Measurements from ENCODE around the gene KCTD13.

KCTD13 gene

DNA sequence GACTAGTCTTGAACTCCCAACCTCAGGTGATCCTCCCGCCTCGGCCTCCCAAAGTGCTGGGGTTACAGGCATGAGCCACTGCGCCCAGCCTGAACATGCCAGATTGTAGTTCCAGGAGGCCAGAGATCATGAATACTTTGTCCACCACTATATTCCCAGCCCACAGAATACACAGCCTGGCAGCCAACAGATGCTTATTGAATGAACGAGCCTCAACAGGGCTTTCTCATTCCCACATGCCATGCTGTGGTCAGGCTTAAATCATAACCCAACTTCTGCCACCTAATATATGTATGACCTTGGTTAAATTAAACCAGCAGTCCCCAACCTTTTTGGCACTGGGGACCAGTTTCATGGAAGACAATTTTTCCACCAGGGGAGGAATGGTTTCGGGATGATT is 32.7 kb upstream of the KCTD13 start:
- Histone ChIP-seq H3K27ac (ENCODE audit: low read length, poor library complexity, severe bottlenecking) (no peak overlapping the region), H3K4me2 (ENCODE audit: low read length, poor library complexity, severe bottlenecking) (no peak overlapping the region), H3K14ac (ENCODE audit: low read length in 2 of 2) (no peak overlapping the region), H4K8ac (ENCODE audit: low read length) (no peak overlapping the region), H2AFZ (ENCODE audit: low read depth, low read length) (no peak overlapping the region), H3K4me1 (ENCODE audit: control insufficient read depth, insufficient read depth, low read depth, low read length) (peaks cover 9% of the 10 kb centered on the region), H3K79me1 (replicated peaks; ENCODE audit: low read length, poor library complexity, severe bottlenecking) (peaks cover 10% of the 10 kb centered on the region), H2BK5ac (ENCODE audit: low read depth, low read length, poor library complexity, severe bottlenecking) (no peak overlapping the region), H3K18ac (ENCODE audit: low read depth in 1 of 2, low read length in 2 of 2) (no peak overlapping the region), H4K91ac (ENCODE audit: low read length) (no peak overlapping the region), H3K9me3 (ENCODE audit: control insufficient read depth, low read length) (no peaks in the 10 kb centered on the region), H2BK12ac (ENCODE audit: low read length in 2 of 2) (no peak overlapping the region), H3K4me3 (ENCODE audit: insufficient read depth in 1 of 2, low read depth in 1 of 2, low read length in 2 of 2) (no peak overlapping the region), H3K4ac (ENCODE audit: low read depth in 1 of 2, low read length in 2 of 2) (no peak overlapping the region), H3K9ac (ENCODE audit: low read length) (no peak overlapping the region), H3K27me3 (ENCODE audit: control insufficient read depth in 1 of 2, insufficient read depth in 1 of 2, low read length in 2 of 2) (no peaks in the 10 kb centered on the region), H2BK120ac (ENCODE audit: low read depth, low read length) (no peak overlapping the region), H2BK15ac (ENCODE audit: low read depth, poor library complexity, severe bottlenecking) (no peak overlapping the region), H3K23ac (ENCODE audit: low read length in 2 of 2) (no peak overlapping the region), H3K36me3 (ENCODE audit: control insufficient read depth in 1 of 2, insufficient read depth in 2 of 2, low read depth in 1 of 2, low read length in 2 of 2) (peaks cover 0 to 3% of the 10 kb centered on the region in 2 experiments), H2AK5ac (ENCODE audit: low read length, severe bottlenecking) (no peak overlapping the region)
- 98% methylated on average over 4 of the region's 5 CpGs for WGBS
- no peak for DNase-seq

DNA sequence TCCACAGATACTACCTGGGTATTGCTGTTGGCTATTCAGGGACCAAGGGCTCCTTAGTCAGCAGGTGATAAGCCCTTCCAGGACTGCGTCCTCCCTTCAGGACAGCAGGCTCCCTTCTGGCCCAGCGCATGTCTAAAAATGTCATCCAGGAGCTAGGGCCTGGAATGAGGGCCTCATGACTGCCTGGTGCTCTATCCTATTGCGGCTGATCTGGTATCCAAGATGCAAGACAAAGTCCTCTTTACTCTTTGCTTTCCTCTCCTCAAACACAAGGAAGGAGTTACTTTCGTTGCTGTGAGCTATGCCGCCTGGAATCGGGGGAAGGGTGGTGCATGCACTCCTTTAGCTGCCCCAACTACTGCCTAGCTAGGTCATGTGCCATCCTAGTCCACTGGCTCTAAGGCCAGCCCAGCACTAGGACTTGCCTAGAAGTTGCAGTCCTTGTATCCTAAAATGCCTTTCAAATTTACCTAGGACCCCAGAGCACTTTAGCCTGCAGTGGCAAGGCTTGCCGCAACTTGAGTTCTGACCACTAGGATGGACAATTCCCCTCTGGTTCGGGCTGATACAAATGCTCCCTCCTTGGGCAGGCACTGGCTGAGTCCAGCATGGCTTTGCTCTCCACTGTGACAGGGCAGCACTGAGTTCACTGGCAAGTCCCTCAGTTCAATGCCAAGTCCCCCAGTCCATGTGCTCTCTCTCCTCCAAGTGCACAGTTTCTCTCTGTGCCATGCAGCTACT is 25.8 kb upstream of the KCTD13 start:
- Histone ChIP-seq H3K4ac (ENCODE audit: low read depth in 1 of 2, low read length in 2 of 2) (no peak overlapping the region), H3K18ac (ENCODE audit: low read depth in 1 of 2, low read length in 2 of 2) (no peak overlapping the region), H3K9me3 (ENCODE audit: control insufficient read depth, low read length) (no peaks in the 10 kb centered on the region), H2AFZ (ENCODE audit: low read depth, low read length) (no peak overlapping the region), H2BK12ac (ENCODE audit: low read length in 2 of 2) (no peak overlapping the region), H3K9ac (ENCODE audit: low read length) (no peak overlapping the region), H3K27ac (ENCODE audit: low read length, poor library complexity, severe bottlenecking) (no peak overlapping the region), H3K23ac (ENCODE audit: low read length in 2 of 2) (no peak overlapping the region), H2BK120ac (ENCODE audit: low read depth, low read length) (no peak overlapping the region), H4K8ac (ENCODE audit: low read length) (no peak overlapping the region), H3K27me3 (ENCODE audit: control insufficient read depth in 1 of 2, insufficient read depth in 1 of 2, low read length in 2 of 2) (no peaks in the 10 kb centered on the region), H3K4me2 (ENCODE audit: low read length, poor library complexity, severe bottlenecking) (no peak overlapping the region), H3K4me1 (ENCODE audit: control insufficient read depth, insufficient read depth, low read depth, low read length) (no peaks in the 10 kb centered on the region), H4K91ac (ENCODE audit: low read length) (peak overlapping the region; percentile 5), H2BK15ac (ENCODE audit: low read depth, poor library complexity, severe bottlenecking) (no peak overlapping the region), H3K14ac (ENCODE audit: low read length in 2 of 2) (peak overlapping the region in 1 of 2 experiments; percentile 10), H2BK5ac (ENCODE audit: low read depth, low read length, poor library complexity, severe bottlenecking) (no peak overlapping the region), H2AK5ac (ENCODE audit: low read length, severe bottlenecking) (no peak overlapping the region), H3K4me3 (ENCODE audit: insufficient read depth in 1 of 2, low read depth in 1 of 2, low read length in 2 of 2) (no peak overlapping the region), H3K79me1 (replicated peaks; ENCODE audit: low read length, poor library complexity, severe bottlenecking) (no peaks in the 10 kb centered on the region), H3K36me3 (ENCODE audit: control insufficient read depth in 1 of 2, insufficient read depth in 2 of 2, low read depth in 1 of 2, low read length in 2 of 2) (no peaks in the 10 kb centered on the region)
- 94% methylated on average over 8 of the region's 8 CpGs for WGBS
- DNase-seq = no peak

DNA sequence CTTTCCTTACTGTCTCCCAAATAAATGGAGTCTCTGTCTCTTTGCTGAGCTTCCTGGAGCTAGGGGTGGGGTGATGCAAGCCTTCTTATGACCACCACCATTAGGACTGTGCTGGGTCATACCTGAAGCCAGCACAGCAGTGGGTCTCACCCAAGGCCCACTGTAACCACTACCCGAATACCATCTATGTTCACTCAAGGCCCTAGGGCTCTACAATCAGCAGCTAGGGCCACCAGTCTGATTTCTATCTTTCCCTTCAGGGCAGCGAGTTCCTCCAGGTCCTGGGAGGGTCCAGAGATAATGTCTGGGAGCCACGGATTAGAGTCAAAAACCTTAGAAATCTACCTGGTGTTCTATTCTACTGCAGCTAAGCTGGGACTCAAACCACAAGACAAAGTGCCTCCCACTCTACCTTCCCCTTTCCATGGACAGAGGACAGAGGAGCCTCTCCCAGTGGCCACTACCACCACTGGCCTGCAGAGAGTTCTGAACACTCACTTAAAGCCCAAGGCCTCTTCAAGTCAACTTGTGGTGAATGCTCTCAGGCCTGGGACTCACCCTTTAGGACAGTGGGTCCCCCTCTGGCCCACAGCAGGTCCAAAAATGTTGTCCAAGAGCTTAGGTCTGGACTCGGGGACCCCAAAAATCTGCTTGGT is 24.9 kb upstream of the KCTD13 start:
- no peaks in the 10 kb centered on the region for H3K4me1 ChIP-seq (ENCODE audit: control insufficient read depth, insufficient read depth, low read depth, low read length)
- H4K8ac ChIP-seq (ENCODE audit: low read length) = no peak overlapping the region
- WGBS = 88% methylated on average over 4 of the region's 4 CpGs
- H3K79me1 ChIP-seq (replicated peaks; ENCODE audit: low read length, poor library complexity, severe bottlenecking) = no peaks in the 10 kb centered on the region
- H3K27me3 ChIP-seq (ENCODE audit: control insufficient read depth in 1 of 2, insufficient read depth in 1 of 2, low read length in 2 of 2) = no peaks in the 10 kb centered on the region
- no peak overlapping the region for H2BK12ac ChIP-seq (ENCODE audit: low read length in 2 of 2)
- H3K14ac ChIP-seq (ENCODE audit: low read length in 2 of 2) = no peak overlapping the region
- H2AFZ ChIP-seq (ENCODE audit: low read depth, low read length) = no peak overlapping the region
- no peak overlapping the region for H2BK120ac ChIP-seq (ENCODE audit: low read depth, low read length)
- no peaks in the 10 kb centered on the region for H3K9me3 ChIP-seq (ENCODE audit: control insufficient read depth, low read length)
- no peak overlapping the region for H2AK5ac ChIP-seq (ENCODE audit: low read length, severe bottlenecking)
- H3K23ac ChIP-seq (ENCODE audit: low read length in 2 of 2) = no peak overlapping the region
- no peak overlapping the region for H3K9ac ChIP-seq (ENCODE audit: low read length)
- no peaks in the 10 kb centered on the region for H3K36me3 ChIP-seq (ENCODE audit: control insufficient read depth in 1 of 2, insufficient read depth in 2 of 2, low read depth in 1 of 2, low read length in 2 of 2)
- no peak overlapping the region for H3K4ac ChIP-seq (ENCODE audit: low read depth in 1 of 2, low read length in 2 of 2)
- no peak overlapping the region for H3K4me2 ChIP-seq (ENCODE audit: low read length, poor library complexity, severe bottlenecking)
- H3K27ac ChIP-seq (ENCODE audit: low read length, poor library complexity, severe bottlenecking) = no peak overlapping the region
- H2BK15ac ChIP-seq (ENCODE audit: low read depth, poor library complexity, severe bottlenecking) = no peak overlapping the region
- DNase-seq = no peak
- H4K91ac ChIP-seq (ENCODE audit: low read length) = no peak overlapping the region
- H3K18ac ChIP-seq (ENCODE audit: low read depth in 1 of 2, low read length in 2 of 2) = no peak overlapping the region
- H2BK5ac ChIP-seq (ENCODE audit: low read depth, low read length, poor library complexity, severe bottlenecking) = no peak overlapping the region
- H3K4me3 ChIP-seq (ENCODE audit: insufficient read depth in 1 of 2, low read depth in 1 of 2, low read length in 2 of 2) = no peak overlapping the region

DNA sequence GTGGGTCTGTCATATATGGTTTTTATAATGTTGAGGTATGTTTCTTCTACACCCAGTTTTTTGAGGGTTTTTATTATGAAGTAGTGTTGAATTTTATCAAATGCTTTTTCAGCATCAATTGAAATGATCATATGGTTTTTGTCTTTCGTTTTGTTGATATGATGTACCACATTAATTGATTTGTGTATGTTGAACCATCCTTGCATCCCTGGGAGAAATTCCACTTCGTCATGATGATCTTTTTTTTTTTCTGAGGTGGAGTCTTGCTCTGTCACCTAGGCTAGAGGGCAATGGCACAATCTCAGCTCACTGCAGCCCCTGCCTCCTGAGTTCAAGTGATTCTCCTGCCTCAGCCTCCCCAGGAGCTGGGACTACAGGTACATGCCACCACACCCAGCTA is 21.9 kb upstream of the KCTD13 start:
- Histone ChIP-seq H4K91ac (ENCODE audit: low read length) (no peak overlapping the region), H3K14ac (ENCODE audit: low read length in 2 of 2) (no peak overlapping the region), H4K8ac (ENCODE audit: low read length) (no peak overlapping the region), H2BK5ac (ENCODE audit: low read depth, low read length, poor library complexity, severe bottlenecking) (no peak overlapping the region), H3K4me3 (ENCODE audit: insufficient read depth in 1 of 2, low read depth in 1 of 2, low read length in 2 of 2) (no peak overlapping the region), H2BK120ac (ENCODE audit: low read depth, low read length) (no peak overlapping the region), H3K79me1 (replicated peaks; ENCODE audit: low read length, poor library complexity, severe bottlenecking) (no peaks in the 10 kb centered on the region), H3K27me3 (ENCODE audit: control insufficient read depth in 1 of 2, insufficient read depth in 1 of 2, low read length in 2 of 2) (no peaks in the 10 kb centered on the region), H3K4ac (ENCODE audit: low read depth in 1 of 2, low read length in 2 of 2) (no peak overlapping the region), H3K36me3 (ENCODE audit: control insufficient read depth in 1 of 2, insufficient read depth in 2 of 2, low read depth in 1 of 2, low read length in 2 of 2) (no peaks in the 10 kb centered on the region), H3K23ac (ENCODE audit: low read length in 2 of 2) (no peak overlapping the region), H3K4me2 (ENCODE audit: low read length, poor library complexity, severe bottlenecking) (no peak overlapping the region), H2BK15ac (ENCODE audit: low read depth, poor library complexity, severe bottlenecking) (no peak overlapping the region), H3K4me1 (ENCODE audit: control insufficient read depth, insufficient read depth, low read depth, low read length) (peaks cover 3% of the 10 kb centered on the region), H2BK12ac (ENCODE audit: low read length in 2 of 2) (no peak overlapping the region), H2AK5ac (ENCODE audit: low read length, severe bottlenecking) (no peak overlapping the region), H3K9me3 (ENCODE audit: control insufficient read depth, low read length) (no peaks in the 10 kb centered on the region), H3K27ac (ENCODE audit: low read length, poor library complexity, severe bottlenecking) (no peak overlapping the region), H2AFZ (ENCODE audit: low read depth, low read length) (no peak overlapping the region), H3K18ac (ENCODE audit: low read depth in 1 of 2, low read length in 2 of 2) (no peak overlapping the region), H3K9ac (ENCODE audit: low read length) (no peak overlapping the region)
- 70% methylated on average over 2 of the region's 2 CpGs for WGBS
- no peak for DNase-seq
